Left hindlimb (tissue), 1 donor: ENCODE measurements around the gene TFF1.

ENCODE experiments used
- DNase-seq: peaks from one replicate; pipeline ENCODE4 v3.0.0-alpha.2; 2018

Gene TFF1

DNA sequence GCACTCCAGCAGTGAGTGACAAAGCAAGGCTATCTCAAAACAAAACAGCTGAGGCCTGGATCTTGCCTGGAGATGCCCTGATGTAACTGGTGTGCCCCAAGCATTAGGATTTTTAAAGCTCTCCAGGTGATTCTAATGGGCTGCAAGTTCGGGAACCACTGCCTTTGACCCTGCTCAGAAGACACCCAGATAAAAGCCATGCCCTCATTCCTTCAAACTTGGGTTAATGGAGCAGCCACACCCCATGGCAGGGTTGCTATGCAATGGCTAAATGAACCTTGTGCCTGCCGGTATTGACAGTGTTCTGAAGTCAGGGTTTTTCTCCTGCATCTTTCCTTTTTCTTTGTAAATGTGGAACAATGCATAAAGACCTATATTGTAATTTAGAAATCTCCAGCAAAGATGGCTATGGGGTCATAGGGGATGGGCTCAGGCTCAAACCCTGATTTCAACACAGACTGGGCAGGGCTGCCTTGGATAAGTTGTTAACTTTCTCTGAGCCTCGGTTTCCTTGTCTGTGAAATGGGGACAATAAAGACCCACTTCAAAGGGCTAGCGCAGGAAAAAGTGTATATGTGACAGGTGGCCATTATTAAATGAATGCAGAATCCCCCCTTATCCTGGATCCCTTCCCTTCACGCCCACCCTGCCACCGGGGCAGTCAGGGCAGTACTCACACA is 51.6 kb downstream of the TFF1 start:
- DNase-seq, result no peak

DNA sequence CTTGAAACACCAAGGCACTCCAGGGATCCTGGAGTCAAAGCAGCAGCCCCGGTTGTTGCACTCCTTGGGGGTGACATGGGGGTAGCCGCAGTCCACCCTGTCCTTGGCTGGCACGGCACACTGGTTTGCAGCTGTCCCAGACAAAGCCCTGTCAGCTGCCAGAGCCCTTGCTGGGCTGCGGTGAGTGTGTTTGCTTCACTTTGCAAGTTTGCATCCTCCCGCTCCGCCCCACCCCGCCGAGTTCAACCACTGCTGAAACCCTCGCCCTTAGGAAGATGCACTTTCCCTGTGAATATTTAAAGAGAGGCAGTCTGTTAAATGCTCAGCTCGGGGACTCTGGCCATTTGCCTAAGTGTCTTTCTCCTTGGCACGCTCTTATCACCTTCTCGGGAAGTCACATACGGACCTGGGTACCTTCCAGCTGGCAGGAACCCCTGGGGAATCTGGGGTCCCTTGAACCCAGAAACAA is 52.8 kb downstream of the TFF1 start:
- DNase-seq, result no peak

GRCh38 chr21:42312626-42313104 is 53.7 kb downstream of the TFF1 start:
- no peak for DNase-seq
